ENCODE measurements around the gene PEAR1. TPM values are rescaled to one million over a fixed set of nuclear protein-coding genes. Genes with fewer than 3 reads are reported as not detected.
A peak's percentile ranks its signal among the peaks of the same experiment; 100 is the strongest.
"Not testable (repeated sequence)": the region's sequence is repeated elsewhere in the genome, so short reads cannot be mapped to it uniquely, and the experiment has no call there.

The PEAR1 gene
- total and polyA plus RNA-seq, 2 of the 8 experiments (the other 6 are each of a cell fraction or from before 2014, with no cell fraction given), result 0.63 to 0.71 TPM

- H2AFZ ChIP-seq (ENCODE audit: low read length); H3K27ac ChIP-seq (ENCODE audit: low read depth, low read length); H2AK5ac ChIP-seq (ENCODE audit: low read depth, low read length); H3K9me3 ChIP-seq (ENCODE audit: insufficient read depth in 2 of 2, low read depth in 1 of 2, low read length in 1 of 2); H3K56ac ChIP-seq (replicated peaks; ENCODE audit: insufficient read length, low read depth, low read length); H3K9ac ChIP-seq (replicated peaks in 1 of 4; ENCODE audit: extremely low read depth in 1 of 4, low read depth in 3 of 4, low read length in 3 of 4); H2BK120ac ChIP-seq (replicated peaks; ENCODE audit: low read depth, low read length); H3K14ac ChIP-seq (ENCODE audit: insufficient read length); H3K4ac ChIP-seq (replicated peaks; ENCODE audit: insufficient read length, low read depth, low read length); H3K79me2 ChIP-seq (ENCODE audit: control insufficient read depth in 1 of 2, insufficient read depth in 2 of 2, low read length in 2 of 2); H3K79me1 ChIP-seq (ENCODE audit: low read depth, low read length); H2BK20ac ChIP-seq (ENCODE audit: low read length); H3K36me3 ChIP-seq (ENCODE audit: control insufficient read depth in 2 of 4, insufficient read depth in 4 of 4, low read length in 3 of 4); H4K5ac ChIP-seq (ENCODE audit: insufficient read length, low read depth, low read length); H3K23me2 ChIP-seq (ENCODE audit: low read depth, low read length); FAIRE-seq; H2BK12ac ChIP-seq (ENCODE audit: low read depth, low read length); H3K18ac ChIP-seq (ENCODE audit: extremely low read depth, low read length); H4K91ac ChIP-seq (replicated peaks; ENCODE audit: insufficient read length, low read length); H3K23ac ChIP-seq (ENCODE audit: insufficient read length); DNase-seq (ENCODE audit: low read depth in 1 of 2, low spot score in 2 of 2); H4K8ac ChIP-seq (ENCODE audit: extremely low read depth, insufficient read depth, low read length); H2BK5ac ChIP-seq (ENCODE audit: low read depth, low read length): not testable (repeated sequence)
- Histone ChIP-seq H3K27me3 (replicated peaks in 1 of 4; ENCODE audit: control insufficient read depth in 3 of 4, extremely low read depth in 1 of 4, insufficient read depth in 3 of 4, low read length in 3 of 4) (peaks cover 58 to 78% (median 77%) of the 10 kb centered on the region in 4 experiments), H2BK15ac (ENCODE audit: low read length) (0 out of 2 replicates have a peak overlapping the region, but pooled peaks have one; percentile 61), H3K4me2 (ENCODE audit: insufficient read depth in 1 of 2, low read depth in 2 of 2, low read length in 2 of 2) (peak overlapping the region; percentile 72 to 96; a peak in 3 of 4 replicates), H3K4me3 (ENCODE audit: extremely low read depth in 1 of 4, insufficient read depth in 2 of 4, low read depth in 3 of 4, low read length in 4 of 4) (peak overlapping the region in 2 of 4 experiments; percentile 65 to 70; a peak in 2 of 8 replicates), H4K20me1 (replicated peaks in 1 of 2; ENCODE audit: control insufficient read depth in 1 of 2, insufficient read depth in 2 of 2, low read length in 2 of 2) (peaks cover 2 to 19% of the 10 kb centered on the region in 2 experiments), H3K4me1 (replicated peaks in 1 of 4; ENCODE audit: control insufficient read depth in 3 of 4, insufficient read depth in 4 of 4, low read length in 3 of 4) (peaks cover 3 to 21% (median 9%) of the 10 kb centered on the region in 4 experiments; a peak in 6 of 7 replicates)
- CTCF ChIA-PET (ENCODE audit: partially characterized antibody), result interaction anchor here (0.8 to 11.8 kb wide), 19 partner anchors 10 to 284 kb away, joined by 3 to 287 read pairs (median 4); partner anchors contain the start of genes INSRR, ISG20L2, METTL25B and NTRK1
- 68% methylated on average over 6 of the region's 6 CpGs; no CpG with 5 or more reads in 1 of the 2 experiments for WGBS, 2 experiments (ENCODE audit: extremely low coverage in 1 of 2, insufficient coverage in 1 of 2, insufficient read length in 1 of 2, insufficient replicate concordance in 2 of 2, low coverage in 1 of 2, low lambda C conversion rate in 2 of 2, missing lambda C conversion rate in 1 of 2)
- POLR2A ChIA-PET (ENCODE audit: partially characterized antibody), result interaction anchor here (1.1 to 3.0 kb wide), 7 partner anchors 16 to 219 kb away, joined by 3 to 10 read pairs (median 3); no protein-coding TSS in a partner anchor
These were observed 33.2 kb downstream of the PEAR1 start for GRCh38 chr1:156926695-156927094.
